Retinal pigment epithelial cell (primary cell): ENCODE results near the gene NRP2.

Source experiments
- DNase-seq: peaks from one replicate; pipeline ENCODE4 v3.0.0-alpha.2; 2010; ENCODE audit warnings: low read depth
- H3K4me3 ChIP-seq: 2 replicates; pipeline ENCODE4 v1.5.1; 2011; ENCODE audit warnings: mild to moderate bottlenecking, low read length, control low read depth, moderate library complexity
- TF ChIP-seq, protein P1 (sequence below): conservative IDR thresholded peaks from 2 replicates; pipeline ENCODE4 v1.5.1; 2011; ENCODE audit warnings: low read depth, low read length, control low read depth, inconsistent platforms

NRP2 gene

DNA sequence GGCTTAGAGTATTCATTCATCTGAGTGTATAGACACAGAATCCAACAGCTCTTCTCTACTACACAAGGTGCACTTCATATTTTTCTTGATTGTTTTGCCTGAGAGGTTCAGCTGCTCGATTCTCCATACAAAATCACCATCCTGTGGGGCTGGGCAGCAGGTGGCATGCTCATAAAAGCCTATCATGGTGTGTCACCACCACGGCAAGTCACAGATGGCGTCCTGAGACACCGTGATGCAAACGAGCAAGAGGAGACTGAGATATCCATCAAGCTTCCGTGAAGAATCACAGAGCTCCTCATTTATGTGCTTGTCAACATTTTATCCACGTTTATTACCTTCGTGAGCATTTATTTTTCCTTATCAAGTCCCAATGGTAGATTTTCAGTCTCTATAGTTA lies 22.4 kb upstream of the NRP2 start:
- TF ChIP-seq, protein P1, sequence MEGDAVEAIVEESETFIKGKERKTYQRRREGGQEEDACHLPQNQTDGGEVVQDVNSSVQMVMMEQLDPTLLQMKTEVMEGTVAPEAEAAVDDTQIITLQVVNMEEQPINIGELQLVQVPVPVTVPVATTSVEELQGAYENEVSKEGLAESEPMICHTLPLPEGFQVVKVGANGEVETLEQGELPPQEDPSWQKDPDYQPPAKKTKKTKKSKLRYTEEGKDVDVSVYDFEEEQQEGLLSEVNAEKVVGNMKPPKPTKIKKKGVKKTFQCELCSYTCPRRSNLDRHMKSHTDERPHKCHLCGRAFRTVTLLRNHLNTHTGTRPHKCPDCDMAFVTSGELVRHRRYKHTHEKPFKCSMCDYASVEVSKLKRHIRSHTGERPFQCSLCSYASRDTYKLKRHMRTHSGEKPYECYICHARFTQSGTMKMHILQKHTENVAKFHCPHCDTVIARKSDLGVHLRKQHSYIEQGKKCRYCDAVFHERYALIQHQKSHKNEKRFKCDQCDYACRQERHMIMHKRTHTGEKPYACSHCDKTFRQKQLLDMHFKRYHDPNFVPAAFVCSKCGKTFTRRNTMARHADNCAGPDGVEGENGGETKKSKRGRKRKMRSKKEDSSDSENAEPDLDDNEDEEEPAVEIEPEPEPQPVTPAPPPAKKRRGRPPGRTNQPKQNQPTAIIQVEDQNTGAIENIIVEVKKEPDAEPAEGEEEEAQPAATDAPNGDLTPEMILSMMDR, result no peak
- DNase-seq, result no peak
- H3K4me3 ChIP-seq, result no peak overlapping the region

DNA sequence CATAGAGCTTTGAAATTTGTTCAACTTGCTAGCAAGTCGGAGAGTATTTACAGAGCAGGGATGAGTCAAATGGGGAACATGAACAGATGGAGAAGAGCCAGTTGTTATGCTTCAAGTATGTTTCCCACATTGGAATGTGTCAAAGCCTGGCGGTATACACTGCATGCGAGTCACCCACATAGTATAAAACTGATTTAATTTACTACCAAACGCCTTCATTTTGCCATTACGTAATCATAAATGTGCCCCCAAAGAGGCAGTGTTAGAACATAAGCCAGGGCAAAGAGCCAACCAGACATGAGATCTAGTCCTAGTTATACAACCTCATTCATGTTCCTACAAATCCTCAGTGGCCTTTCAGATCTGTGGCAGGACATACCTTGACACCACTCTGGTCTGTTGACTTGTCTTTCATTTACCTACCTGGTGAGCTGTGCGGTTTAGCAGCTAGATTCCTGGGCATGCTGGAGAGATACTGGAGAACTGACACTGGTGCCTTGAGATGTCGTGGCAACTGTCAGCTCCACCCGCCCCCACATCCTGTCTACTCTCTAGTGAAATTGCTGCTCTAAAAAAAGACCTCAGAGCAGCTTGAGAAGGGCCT lies 21.7 kb upstream of the NRP2 start:
- TF ChIP-seq, protein P1, result no peak
- DNase-seq, result no peak
- H3K4me3 ChIP-seq, result no peak overlapping the region

DNA sequence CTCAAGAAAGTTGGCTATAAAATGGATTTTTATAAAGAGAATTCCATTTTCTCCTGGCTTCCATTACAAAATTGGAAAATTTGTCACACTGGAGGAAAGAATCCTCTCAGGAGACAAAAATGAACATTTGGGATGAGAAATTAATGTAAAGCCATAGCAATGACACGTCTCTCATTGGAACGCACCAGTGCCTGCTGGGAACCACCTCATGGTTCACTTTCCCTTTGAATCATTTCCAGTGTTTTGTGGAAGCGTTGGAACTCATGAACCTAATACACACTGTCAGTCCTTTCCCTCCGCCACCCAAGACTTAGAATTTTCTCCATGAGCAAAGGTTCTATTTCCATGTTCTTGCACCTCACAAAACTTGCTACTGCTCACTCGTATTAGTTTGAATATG lies 21.0 kb upstream of the NRP2 start:
- DNase-seq, result no peak
- no peak overlapping the region for H3K4me3 ChIP-seq
- TF ChIP-seq, protein P1, result no peak

DNA sequence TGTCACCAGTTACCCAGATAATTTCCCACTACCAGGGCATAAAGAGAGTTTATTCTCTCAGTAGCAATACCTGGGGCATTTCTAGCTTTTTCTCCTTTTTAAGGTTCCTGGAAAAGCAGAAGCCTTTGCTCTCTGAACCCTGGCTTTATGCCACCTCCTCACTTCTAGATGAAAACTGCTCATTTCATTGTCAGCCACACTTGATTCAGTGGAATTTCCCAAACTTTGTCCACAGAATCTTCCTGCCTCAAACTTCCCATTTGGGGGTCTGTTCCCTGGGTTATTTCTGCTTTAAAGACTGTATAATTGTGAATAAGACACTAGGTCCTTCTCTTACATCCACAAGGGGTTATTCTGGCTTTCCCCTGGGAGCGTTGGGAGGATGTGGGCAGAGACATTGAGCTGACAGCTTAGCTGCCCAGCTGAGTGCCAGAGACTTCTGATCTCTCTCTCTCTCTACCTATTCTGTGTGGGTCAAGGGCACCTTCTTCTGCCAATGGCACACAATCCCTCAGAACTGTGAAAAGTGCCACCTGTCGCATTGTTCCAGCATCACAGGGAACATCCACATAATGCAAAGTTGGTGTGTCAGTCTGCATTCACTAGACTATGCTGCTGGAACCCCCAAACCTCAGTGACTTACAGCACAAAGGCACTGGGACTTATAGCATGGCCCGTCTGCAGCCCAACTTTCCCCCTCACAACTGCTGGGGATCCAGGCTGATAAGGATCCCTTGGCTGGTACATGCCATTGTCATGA lies 19.9 kb upstream of the NRP2 start:
- DNase-seq, result no peak
- TF ChIP-seq, protein P1, result no peak
- H3K4me3 ChIP-seq, result no peak overlapping the region

DNA sequence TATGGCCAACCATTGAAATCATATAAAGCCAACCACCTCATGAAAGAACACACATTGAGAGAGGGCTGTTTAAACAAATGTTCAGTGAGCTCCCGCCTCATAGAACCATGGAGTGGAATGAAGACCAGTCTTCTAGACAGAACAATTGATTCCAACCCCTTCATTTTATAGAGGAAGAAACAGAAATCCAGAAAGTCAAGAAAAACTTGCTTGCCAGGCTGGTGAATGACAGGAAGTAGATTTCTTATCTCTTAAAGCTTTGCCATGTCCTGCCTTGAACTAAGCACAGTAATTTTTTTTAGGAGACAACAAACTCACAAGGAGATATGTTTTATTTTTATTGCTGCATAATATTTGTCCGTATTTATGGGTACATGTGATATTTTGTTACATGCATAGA lies 16.5 kb upstream of the NRP2 start:
- DNase-seq, result no peak
- no peak overlapping the region for H3K4me3 ChIP-seq
- TF ChIP-seq, protein P1, result no peak

DNA sequence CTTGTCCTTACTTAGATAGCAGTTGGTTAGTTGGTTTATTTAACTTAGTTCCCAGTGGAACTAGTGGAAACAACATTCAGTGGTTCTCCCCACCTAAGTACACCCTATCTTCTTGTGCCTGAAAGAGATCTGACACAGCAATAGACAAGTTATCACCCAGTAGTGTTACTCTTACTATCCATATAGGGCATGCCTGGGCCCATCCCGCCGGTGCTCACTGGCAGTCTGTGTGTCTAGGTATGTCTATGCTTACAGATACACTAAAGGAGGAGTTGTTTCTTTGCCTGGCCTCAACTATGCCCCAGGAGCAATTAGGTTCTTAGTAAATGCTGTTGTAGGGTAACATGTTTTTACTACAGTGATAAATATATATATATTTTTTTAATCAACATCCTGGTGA lies 12.0 kb upstream of the NRP2 start:
- H3K4me3 ChIP-seq, result no peak overlapping the region
- TF ChIP-seq, protein P1, result no peak
- DNase-seq, result no peak

DNA sequence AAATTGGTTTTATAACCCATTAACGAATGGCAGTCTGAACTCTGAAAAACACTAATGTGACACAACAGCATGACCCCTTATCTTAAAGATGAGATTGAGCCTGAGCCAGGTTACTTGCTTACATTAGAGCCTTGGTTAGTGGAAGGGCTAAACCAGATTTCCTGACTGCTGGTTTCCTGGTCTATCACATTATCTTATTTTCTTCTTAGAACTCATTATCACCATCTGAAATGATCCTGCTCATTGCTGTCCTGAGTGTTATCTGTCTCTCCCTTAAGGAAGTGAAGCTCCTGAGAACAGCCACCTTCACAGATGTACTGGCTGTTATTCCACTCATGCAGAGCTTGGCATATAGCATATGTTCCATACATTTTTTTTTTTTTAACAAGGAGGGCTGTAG lies 9.0 kb upstream of the NRP2 start:
- TF ChIP-seq, protein P1, result no peak
- no peak for DNase-seq
- H3K4me3 ChIP-seq, result no peak overlapping the region
